HG03460 (cell line): Measurements from ENCODE around the gene NR1D2.

ENCODE experiments used
- ATAC-seq: cut with Tn5 transposase; IDR thresholded peaks from one replicate; pipeline ENCODE4 v1.9.1; 2021; ENCODE audit not compliant: unreplicated experiment

Gene NR1D2

DNA sequence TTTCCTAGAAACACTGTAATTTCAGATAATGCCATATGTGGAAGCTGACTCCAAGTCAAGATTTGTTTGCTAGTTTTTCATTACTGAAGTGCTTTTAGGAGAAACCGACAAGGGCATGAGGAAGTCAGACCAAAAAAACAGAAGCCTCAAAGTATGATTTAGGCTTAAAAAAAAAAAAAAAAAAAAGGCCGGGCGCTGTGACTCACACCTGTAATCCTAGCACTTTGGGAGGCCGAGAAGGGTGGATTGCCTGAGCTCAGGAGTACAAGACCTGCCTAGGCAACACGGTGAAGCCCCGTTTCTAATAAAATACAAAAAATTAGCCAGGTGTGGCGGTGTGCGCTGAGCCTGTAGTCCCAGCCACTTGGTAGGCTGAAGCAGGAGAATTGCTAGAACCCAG lies 16.6 kb upstream of the NR1D2 start:
- ATAC-seq: no peak

DNA sequence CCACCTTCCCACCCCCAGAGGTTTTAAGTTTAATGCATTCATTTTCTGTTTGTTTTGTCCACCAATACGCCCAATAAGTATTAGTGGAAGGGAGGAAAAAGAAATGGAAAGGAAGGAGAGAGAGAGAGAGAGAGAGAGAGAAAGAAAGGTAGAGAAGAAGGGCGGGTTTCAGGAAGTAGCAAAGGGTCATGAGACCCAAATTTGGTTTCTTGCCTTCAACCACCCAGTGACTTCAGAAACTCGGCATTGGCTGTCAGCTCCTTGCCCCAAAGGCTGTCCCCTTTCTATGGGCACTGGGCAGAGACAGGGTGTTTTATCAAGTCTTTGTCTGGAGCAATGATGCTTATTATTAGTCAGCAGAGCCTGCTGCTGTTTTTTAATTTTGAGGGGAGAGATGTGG lies 13.5 kb upstream of the NR1D2 start:
- ATAC-seq: no peak

DNA sequence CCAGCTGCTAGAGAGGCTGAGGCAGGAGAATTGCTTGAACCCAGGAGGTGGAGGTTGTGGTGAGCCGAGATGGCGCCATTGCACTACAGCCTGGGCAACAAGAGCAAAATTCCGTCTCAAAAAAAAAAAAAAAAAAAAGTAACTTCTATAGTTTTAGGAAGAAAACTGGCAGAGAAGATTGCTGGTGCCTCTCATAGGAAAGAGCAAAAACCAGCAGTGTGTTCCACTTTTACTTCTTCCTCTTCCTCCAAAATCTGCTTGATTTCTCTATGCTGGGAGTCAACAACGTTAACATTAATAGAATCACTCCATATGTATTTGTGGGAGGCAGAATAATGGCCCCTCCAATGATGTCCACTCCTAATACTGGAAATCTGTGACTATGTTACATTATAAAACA lies 12.5 kb upstream of the NR1D2 start:
- no peak for ATAC-seq

DNA sequence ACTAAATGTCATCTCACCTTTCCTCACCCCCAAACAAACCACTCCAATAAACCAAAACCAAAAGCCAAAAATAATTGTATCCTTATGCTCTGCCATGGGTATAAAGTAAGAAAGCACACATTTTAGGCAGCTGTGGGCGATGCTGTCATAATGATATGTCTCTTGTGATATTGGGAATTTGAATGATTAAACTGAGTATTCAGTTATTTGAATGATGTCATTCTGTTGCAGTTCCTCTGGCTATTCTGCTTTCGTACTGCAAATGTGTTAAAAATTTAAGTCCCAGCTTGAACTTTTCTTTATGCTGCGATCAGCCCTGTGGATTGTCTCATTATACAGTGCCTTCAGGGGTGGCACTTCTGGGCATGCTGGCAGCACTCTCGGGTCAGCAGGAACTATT lies 10.8 kb upstream of the NR1D2 start:
- no peak for ATAC-seq

DNA sequence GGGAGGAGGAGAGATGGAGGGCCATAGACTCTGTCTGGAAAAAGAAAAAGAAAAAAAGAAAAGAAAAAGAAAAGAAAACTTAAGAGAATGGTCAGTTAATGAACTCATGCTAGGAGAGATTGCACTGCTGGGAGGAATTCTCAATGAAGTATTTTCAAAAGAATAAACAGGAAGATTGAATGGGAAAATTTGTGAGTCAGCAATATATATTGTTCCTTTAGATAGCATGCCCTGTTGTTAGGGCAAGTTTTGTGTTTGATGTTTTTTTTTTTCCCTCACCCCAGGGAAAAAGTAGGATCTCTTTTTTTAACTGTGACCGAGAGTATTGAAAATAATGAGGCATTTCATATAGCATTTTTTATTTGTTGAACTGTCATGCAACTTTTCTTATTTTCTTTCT lies 7.8 kb upstream of the NR1D2 start:
- no peak for ATAC-seq

DNA sequence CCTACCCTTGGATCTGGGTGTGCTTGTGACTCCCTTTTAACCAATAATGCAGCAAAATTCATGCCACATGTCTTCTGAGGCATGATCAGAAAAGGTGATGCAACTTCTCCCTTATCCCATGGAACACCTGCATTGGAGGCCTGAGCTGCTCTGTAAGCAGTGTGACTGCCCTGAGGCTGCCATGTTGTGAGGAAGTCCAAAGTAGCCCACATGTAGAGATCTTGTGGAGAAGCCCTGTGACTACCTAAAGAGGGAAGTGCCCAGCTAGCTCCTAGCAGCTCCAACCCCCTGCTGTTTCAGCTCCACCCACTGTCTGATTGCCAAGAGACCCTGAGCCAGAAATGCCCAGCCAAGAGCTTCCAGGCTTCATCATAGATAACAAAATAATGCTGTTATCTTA lies 6.4 kb upstream of the NR1D2 start:
- no peak for ATAC-seq

DNA sequence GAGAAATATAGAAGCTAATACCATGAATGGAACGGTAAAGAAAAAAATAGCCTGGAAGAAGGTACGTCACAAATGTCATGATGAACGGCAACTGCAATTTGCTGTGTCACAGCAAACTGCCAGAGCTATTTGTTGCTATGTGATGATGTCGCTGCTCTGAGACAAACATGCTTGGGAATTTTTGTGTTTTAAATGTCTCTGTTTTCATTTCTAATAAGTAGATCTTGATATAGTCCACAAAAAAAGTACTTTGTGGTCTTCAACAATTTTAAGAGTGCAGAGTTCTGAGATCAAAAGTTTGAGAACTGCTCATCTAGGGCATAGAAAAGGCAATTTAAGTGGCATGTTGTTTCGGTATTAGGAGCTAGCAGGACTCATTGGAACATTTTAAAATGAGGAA lies 4.3 kb upstream of the NR1D2 start:
- ATAC-seq: no peak

DNA sequence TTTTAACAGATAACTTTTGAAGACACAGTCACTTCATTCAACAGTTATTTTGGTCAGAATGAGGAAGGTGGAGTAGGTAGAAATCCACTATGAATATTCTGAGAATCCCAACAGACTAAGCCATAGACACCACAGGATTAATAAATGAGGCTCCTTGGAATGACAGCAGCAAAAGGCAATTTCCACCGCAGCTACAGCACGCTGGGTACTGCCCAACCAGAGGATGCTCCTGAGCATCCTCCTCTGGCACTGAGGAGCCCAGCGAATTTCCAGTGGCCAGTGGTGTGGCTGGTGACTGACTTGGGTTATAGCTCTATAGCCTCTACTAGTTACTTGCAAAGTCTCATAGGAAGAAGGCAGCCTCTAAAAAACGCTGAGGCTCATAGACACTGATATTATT lies 3.6 kb upstream of the NR1D2 start:
- no peak for ATAC-seq

DNA sequence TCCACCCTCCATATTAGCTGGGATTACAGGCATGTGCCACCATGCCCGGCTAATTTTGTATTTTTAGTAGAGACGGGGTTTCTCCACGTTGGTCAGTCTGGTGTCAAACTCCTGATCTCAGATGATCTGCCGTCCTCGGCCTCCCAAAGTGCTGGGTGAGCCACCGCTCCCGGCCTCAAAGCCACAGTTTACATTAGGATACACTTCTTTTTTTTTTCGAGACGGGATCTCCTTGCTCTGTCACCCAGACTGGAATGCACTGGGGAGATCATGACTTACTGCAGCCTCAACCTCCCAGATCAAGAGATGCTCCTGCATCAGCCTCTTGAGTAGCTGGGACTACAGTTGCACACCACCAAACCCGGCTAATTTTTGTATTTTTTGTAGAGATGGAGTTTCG lies 2.5 kb upstream of the NR1D2 start:
- no peak for ATAC-seq

DNA sequence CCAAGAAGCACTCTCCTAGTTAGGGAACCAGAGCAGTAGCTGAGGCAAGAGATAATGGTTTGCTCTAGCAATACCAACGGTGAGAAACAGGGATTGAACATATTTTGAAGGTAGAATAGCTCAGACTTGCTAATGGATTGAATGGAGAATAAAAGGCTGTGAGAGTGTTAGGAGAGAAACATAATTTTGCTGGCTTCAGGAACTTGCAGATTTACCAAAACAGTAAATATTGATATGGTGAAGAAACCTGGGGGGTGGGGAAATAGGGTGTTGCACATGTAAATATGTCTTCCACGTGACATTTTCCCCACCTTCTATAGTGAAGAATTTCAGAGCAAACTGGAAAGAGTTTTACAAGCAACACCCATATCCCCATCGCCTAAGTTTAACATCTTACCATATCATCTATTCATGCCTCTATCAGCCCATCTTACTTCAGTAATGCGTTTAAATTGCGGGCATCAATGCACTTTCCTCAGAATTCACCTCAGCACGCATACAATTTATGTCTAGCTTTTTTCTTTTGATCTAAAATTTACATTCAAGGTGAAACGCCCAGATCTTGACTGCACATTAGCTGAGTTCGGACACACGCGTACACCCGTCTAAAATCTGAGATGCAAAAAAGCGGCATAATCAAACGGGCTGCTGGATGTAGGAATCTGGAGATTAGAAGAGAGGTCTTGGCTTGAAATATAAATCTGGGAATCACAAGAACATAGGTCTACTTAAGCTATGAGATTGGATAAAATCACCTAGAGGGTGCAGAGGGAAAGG lies 891 bp upstream of the NR1D2 start:
- ATAC-seq: no peak

DNA sequence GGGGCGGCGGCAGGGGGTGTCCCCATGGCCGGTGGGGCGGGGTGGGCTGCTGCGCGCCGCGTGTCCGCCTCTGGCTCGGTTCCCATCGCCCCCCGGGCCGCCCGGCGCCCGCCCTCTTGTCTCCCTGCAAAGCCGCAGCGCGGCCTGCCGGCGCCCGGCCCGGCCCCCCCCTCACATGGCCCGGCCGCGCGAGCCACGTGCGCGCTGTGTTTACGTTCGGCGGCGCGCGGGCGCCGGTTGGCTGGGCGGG lies 502 bp downstream of the NR1D2 start:
- ATAC-seq: no peak

DNA sequence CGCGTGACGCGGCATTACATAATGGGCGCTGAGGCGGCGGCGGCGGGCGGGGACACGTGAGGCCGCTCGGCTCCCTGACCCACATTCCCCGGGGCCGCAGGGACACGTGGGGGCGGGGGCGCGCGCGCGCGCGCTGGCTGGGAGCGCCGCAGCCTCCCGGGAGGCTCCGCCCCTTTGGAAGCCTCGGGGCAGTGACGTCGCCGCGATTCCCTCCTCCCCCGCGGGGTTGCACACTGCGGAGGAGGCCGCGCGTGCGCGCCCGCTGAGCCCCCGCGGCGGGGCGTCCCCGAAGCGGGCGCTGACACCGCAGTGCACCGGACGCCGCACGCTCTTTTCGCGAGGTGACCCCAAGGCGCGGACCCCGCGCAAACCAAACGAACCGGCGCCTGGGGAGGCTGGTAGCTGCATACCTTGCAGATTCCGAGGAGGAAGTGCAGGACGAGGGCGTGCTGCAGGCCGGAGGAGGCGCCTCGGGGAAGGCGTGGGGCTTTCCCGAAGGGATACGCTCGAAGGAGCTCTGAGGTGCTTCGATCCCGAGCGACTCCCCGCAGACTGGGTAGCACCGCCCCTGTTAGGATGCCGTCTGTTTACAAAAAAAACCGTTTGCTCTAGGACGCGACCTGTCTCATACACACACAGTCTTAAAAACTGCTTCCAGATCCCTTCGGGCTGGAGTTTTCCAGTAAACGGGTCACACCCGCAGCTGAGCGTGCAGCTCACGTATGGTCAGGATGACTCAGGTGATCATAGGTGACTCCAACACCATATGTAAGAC lies 1.0 kb downstream of the NR1D2 start:
- ATAC-seq: peak; percentile 71

DNA sequence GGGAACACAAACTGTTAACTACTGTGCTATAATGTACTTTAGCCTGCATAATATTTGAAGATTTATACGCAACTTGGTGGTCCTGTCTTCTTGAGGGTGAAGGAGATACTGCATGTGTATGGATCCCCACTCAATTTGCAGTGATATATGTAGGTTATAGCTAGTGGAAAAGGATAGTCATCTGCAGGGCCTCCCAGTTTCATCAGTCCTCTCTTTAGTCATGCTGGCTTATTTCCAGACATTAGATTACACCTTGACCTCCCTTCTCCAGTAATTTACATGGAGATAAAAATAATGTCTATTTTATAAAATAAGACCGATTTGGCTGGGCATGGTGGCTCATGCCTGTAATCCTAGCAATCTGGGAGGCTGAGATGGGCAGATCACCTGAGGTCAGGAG lies 3.7 kb downstream of the NR1D2 start:
- ATAC-seq: no peak

DNA sequence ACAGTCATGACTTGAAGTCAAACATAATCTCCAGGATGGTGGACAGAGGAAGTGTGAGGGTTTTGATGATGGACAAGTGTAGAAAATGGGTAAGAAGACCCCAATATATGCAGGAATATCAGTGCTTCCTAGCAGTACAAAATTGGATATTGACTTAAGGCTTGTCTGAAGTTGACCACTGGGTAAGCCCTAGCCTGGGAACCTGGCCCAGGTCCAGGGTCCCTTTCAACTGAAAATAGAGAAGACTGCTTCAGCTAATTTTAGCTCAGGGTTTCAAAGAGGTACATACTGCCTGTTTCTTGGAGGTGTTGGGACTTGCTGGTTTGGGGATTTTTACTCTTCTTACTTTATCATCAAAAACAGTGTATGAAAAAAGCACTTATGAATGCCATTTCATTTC lies 4.7 kb downstream of the NR1D2 start:
- peak; percentile 18 for ATAC-seq

DNA sequence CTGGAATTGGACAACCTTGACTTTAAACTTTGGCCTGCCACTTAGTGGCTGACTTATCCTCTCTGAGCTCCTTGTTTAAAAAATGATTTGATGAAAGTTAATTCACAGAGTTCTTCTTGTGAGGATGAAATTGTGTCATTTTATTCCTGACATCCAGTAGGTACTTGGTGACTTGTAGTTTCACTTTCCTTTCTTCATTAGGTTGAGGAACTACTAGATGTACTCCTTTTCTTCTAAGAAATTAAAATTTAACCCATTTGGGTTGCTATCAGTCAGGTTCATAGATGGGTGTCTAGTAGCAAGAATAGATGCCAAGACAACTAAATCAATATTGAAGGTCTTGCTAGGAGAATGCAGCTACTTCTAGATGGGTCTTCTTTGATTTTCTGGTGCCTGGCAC lies 5.2 kb downstream of the NR1D2 start:
- ATAC-seq: peak; percentile 27

DNA sequence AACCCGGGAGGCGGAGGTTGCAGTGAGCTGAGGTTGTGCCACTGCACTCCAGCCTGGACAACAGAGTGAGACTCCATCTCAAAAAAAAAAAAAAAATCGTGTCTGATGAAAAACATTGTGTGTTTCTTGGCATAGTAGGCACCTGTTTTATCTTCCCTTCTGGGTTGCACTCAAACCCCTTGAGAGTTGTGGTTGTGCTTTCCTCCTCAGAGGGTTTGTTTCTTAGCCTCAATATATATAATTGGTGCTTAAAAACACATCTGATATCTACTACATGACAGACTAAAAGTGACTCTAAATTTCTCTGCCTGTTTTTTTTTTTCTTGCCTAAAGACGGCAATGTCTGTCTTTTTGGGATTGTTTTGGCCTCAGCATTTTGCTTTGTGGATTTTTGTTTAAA lies 7.6 kb downstream of the NR1D2 start:
- peak; percentile 59 for ATAC-seq

DNA sequence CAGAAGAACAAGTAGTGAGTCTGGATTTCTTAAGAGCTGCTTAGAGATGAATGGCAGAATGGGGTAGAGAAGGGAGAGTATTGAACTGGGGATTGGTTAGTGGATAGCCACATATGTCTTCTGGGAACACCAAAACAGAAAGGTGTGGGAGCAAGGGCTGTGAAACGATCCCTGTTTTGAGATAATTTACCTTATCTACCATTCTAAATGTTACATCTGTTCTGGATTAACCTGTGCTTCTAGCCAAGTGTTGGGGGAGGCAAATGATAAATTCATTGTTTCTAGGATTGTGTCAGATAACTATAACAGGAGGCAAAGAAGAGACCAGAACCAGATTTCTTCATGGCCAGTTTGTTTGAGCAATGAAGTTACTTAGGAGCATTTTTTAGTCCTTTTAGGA lies 8.4 kb downstream of the NR1D2 start:
- no peak for ATAC-seq

DNA sequence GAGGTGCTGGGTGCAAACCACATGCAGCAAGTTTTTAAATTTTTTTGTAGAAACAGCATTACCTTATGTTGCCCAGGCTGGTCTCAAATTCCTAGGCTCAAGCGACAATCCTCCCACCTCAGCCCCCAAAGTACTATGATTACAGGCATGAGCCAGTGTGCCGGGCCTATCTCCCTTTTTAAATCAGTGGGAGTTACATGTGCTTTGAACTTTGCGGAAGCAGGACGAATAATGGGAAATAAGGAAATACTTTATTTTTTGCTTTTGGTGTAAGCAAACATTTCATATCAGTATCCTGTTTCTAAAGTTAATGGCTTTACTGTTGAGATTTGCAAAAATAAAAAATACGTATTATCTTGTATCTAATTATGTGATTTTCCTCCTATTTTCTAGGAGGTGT lies 9.1 kb downstream of the NR1D2 start:
- ATAC-seq: no peak

DNA sequence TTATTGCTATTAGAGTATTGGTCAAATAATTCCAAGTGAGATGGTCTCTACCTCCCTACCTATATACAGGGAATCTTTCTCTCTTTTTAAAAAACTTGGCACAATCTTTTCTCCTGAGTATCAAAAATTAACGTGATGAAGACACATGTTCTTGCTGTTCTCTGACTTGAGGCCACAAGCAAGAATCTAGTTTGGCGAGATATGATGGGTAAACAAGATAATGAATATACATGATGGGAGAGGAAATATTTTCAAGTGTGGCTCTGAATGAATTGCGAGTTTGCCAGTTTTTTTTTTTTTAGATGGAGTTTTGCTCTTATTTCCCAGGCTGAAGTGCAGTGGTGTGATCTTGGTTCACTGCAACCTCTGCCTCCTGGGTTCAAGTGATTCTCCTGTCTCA lies 11.6 kb downstream of the NR1D2 start:
- ATAC-seq: no peak

DNA sequence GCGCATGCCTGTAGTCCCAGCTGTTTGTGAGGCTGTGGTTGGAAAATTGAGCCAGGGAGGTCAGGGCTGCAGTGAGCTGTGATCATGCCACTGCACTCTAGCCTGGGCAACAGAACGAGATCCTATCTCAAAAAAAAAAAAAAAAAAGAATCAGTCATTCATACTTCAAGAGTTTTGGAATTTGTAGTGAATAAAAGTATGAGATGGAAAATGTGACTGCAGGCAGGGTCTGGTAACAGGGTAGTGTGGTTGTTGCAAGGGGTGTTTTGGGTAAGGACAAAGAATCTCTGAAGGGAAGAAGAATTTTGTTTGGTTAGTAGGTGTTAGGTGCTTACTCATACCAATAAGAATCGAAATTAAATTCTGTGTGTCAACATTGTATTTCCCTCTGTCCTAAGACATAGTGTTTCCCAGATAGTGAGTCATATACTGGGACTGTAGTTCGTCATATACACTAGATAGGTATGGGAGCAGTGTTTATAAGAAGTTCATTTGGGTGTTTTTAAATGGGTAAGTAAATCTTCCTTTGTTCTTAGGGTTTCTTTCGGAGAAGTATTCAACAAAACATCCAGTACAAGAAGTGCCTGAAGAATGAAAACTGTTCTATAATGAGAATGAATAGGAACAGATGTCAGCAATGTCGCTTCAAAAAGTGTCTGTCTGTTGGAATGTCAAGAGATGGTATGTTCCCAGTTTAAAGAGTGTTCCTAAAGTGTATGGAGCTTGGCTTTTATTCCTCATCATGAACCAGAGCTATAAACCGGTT lies 14.2 kb downstream of the NR1D2 start:
- ATAC-seq: no peak

DNA sequence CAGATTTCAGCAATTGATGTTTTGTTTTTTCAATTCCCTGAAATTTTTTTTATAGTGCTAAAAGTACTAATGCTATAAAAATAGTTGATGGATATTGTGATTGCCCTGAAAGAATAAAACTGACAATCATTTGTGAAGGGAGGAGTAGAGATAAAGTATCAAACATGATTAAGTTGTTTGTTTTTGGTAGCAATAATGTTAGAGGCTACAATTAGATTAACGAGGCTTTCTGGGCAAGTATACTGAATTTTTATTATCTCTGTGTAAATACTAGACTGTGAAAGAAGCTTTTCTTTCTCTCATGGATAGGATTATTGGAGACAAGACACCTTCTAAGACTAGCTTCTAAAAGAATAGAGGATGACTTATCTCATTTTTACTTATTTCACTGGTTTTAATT lies 15.6 kb downstream of the NR1D2 start:
- no peak for ATAC-seq

DNA sequence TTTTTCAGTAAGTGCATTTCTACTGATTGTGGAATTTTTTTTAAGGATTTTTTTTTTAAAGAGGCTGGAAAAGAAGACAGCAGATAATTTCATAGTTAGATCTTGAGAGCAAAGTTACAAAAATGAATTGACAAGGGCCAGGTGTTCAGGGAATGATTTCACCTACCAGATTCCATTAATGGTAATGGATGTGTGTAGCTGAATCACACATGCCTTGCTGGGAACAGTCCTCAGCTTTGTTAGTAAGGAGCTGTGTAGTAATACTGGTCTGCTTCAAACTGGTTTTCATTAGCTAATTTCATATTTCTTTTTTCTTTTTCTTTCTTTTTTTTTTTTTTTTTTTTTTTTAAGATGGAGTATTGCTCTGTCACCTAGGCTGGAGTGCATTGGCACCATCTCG lies 16.0 kb downstream of the NR1D2 start:
- ATAC-seq: no peak
